DND-41 (cell line): ENCODE data around the gene NAIF1.

ENCODE experiments used
- ATAC-seq: fragments of 200-7000 bp; cut with Tn5 transposase; 3 replicates; pipeline ENCODE4 v1.9.1; 2021; ENCODE audit warnings: low read depth; ENCODE audit not compliant: insufficient read depth
- DNase-seq: peaks from one replicate; pipeline ENCODE4 v3.0.0-alpha.2; 2020
- H2AFZ ChIP-seq: 2 replicates; pipeline ENCODE4 v1.6.0; 2012; ENCODE audit warnings: low read depth, low read length
- H3K27ac ChIP-seq: 2 replicates; pipeline ENCODE4 v1.5.1; 2012; ENCODE audit warnings: low read length, inconsistent platforms
- H3K27me3 ChIP-seq: fragments of 200-600 bp; sonication (generic); 2 replicates; pipeline ENCODE4 v1.6.0; 2012; ENCODE audit warnings: low read length, mild to moderate bottlenecking, inconsistent platforms; ENCODE audit not compliant: insufficient read depth, poor library complexity
- H3K36me3 ChIP-seq: 2 replicates; pipeline ENCODE4 v1.5.1; 2012; ENCODE audit warnings: low read length, inconsistent platforms; ENCODE audit not compliant: insufficient read depth
- H3K4me1 ChIP-seq: 2 replicates; pipeline ENCODE4 v1.5.1; 2012; ENCODE audit warnings: mild to moderate bottlenecking, low read length; ENCODE audit not compliant: insufficient read depth
- H3K4me2 ChIP-seq: 2 replicates; pipeline ENCODE4 v1.6.0; 2012; ENCODE audit warnings: mild to moderate bottlenecking, moderate library complexity, low read length, inconsistent platforms; ENCODE audit not compliant: insufficient read depth
- H3K4me3 ChIP-seq, 2 experiments: fragments of 200-600 bp in 1 of 2; shearing (Covaris generic) in 1 of 2; 2 replicates each; pipeline ENCODE4 v1.5.1; 2012 to 2016; ENCODE audit warnings: inconsistent platforms in 2 of 2, low read length in 2 of 2, mild to moderate bottlenecking in 2 of 2, low read depth in 1 of 2, moderate library complexity in 1 of 2
- H3K79me2 ChIP-seq: 2 replicates; pipeline ENCODE4 v1.6.0; 2012; ENCODE audit warnings: low read length, inconsistent platforms; ENCODE audit not compliant: insufficient read depth
- H3K9ac ChIP-seq: 2 replicates; pipeline ENCODE4 v1.6.0; 2012; ENCODE audit warnings: low read depth, mild to moderate bottlenecking, inconsistent platforms, low read length, moderate library complexity
- H3K9me3 ChIP-seq: 2 replicates; pipeline ENCODE4 v1.5.1; 2012; ENCODE audit warnings: low read length, moderate library complexity, mild to moderate bottlenecking, inconsistent platforms; ENCODE audit not compliant: insufficient read depth, severe bottlenecking
- H4K20me1 ChIP-seq: 2 replicates; pipeline ENCODE4 v1.6.0; 2012; ENCODE audit warnings: low read length; ENCODE audit not compliant: insufficient read depth
- CTCF ChIP-seq: IDR thresholded peaks from 2 replicates; pipeline ENCODE4 v1.5.1; 2012; ENCODE audit warnings: borderline replicate concordance, low read length, moderate library complexity, mild to moderate bottlenecking; ENCODE audit not compliant: poor library complexity, severe bottlenecking; ENCODE audit errors: extremely low read depth
- EZH2 ChIP-seq: IDR thresholded peaks from 3 replicates; pipeline ENCODE4 v1.6.1; 2012; ENCODE audit warnings: borderline replicate concordance, low read depth, mild to moderate bottlenecking, moderate library complexity, low read length, inconsistent platforms; ENCODE audit not compliant: severe bottlenecking

The NAIF1 gene

DNA sequence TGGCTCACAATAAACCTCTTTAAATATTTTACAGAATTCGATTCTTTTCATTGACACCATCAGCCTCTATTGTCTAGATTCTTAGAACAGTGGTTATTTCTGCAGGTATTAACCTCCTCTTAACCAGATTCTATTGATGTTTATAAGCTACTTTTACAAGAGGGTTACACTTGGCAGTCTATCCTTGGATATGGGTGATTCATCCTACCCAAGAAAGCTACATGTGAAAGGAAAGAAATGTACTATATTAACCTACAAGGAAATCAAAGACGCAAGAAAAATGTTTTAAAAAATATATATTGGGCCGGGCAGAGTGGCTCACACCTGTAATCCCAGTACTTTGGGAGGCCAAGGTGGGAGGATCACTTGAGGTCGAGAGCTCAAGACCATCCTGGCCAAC is 17.6 kb upstream of the NAIF1 start:
- no peaks in the 10 kb centered on the region for H4K20me1 ChIP-seq
- H3K4me3 ChIP-seq: no peak overlapping the region
- H3K9ac ChIP-seq: no peak overlapping the region
- H3K4me1 ChIP-seq: no peaks in the 10 kb centered on the region
- H3K79me2 ChIP-seq: peaks cover 76% of the 10 kb centered on the region
- H3K9me3 ChIP-seq: no peaks in the 10 kb centered on the region
- no peak overlapping the region for H3K27ac ChIP-seq
- ATAC-seq (no peak), DNase-seq (no peak)
- no peaks in the 10 kb centered on the region for H3K27me3 ChIP-seq
- no peak overlapping the region for H2AFZ ChIP-seq
- H3K4me2 ChIP-seq: no peak overlapping the region
- H3K36me3 ChIP-seq: peaks cover 9% of the 10 kb centered on the region
- TF ChIP-seq CTCF: no peak
- TF ChIP-seq EZH2: no peak

DNA sequence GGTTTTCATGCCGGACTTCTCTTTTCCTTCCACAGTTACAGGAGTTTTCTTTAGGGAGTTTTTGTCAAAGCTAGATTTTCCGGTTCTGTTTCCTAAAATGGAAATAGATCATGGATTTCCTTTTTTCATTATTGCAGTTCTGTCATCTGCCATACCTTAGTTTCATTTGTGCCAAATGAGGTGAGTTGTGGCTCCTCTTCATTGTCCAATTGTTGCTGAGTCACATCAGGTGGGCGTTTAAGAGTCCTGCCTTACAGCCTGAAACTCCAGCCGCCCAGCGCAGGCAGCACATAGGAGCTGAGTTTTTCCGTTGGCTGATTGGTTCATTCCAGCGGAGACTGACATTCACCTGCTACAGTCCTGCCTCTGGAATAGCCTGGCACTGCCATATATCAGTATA is 15.0 kb upstream of the NAIF1 start:
- Histone ChIP-seq H3K4me2 (no peak overlapping the region), H3K9ac (no peak overlapping the region), H2AFZ (no peak overlapping the region), H4K20me1 (peaks cover 11% of the 10 kb centered on the region), H3K4me3 (no peak overlapping the region), H3K4me1 (no peaks in the 10 kb centered on the region), H3K36me3 (peaks cover 13% of the 10 kb centered on the region; the same call in 1 of the 2 replicates), H3K27ac (no peak overlapping the region), H3K9me3 (no peaks in the 10 kb centered on the region), H3K79me2 (peaks cover 71% of the 10 kb centered on the region), H3K27me3 (no peaks in the 10 kb centered on the region)
- DNase-seq (no peak), ATAC-seq (no peak)
- no peak for TF ChIP-seq EZH2
- TF ChIP-seq CTCF: no peak

DNA sequence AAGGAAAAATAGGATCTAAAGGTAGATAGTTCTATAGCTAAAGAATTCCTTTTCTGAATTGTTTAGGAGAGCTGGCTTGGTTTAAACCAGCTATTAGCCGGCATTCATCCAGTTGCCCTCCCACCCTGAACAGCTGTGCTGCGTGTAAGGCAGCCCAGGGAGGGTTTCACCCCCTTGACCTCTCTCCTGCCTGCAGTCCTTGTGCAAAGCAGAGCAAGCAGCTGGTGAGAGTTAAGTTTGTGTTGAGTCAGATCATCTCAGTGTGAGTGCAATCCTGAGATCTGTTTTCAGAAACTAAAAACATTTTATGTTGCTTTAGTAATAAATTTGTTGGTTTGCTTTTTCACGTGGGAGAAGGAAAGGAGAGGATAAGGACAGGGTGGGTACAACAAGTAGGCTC is 13.9 kb upstream of the NAIF1 start:
- Histone ChIP-seq H2AFZ (no peak overlapping the region), H3K4me3 (no peak overlapping the region), H3K27me3 (no peaks in the 10 kb centered on the region), H3K36me3 (peaks cover 17% of the 10 kb centered on the region), H4K20me1 (peaks cover 14% of the 10 kb centered on the region), H3K9me3 (no peaks in the 10 kb centered on the region), H3K9ac (no peak overlapping the region), H3K4me2 (no peak overlapping the region), H3K4me1 (no peaks in the 10 kb centered on the region), H3K79me2 (peaks cover 74% of the 10 kb centered on the region), H3K27ac (no peak overlapping the region)
- no peak for TF ChIP-seq EZH2
- no peak for TF ChIP-seq CTCF
- ATAC-seq (no peak), DNase-seq (no peak)

GRCh38 chr9:128080206-128080605 is 13.1 kb upstream of the NAIF1 start:
- H3K36me3 ChIP-seq: peaks cover 17% of the 10 kb centered on the region
- no peak overlapping the region for H2AFZ ChIP-seq
- DNase-seq (no peak), ATAC-seq (no peak)
- no peak overlapping the region for H3K27ac ChIP-seq
- H3K79me2 ChIP-seq: peaks cover 74% of the 10 kb centered on the region
- H3K4me2 ChIP-seq: no peak overlapping the region
- no peak overlapping the region for H3K9ac ChIP-seq
- peaks cover 14% of the 10 kb centered on the region for H4K20me1 ChIP-seq
- no peaks in the 10 kb centered on the region for H3K9me3 ChIP-seq
- H3K4me1 ChIP-seq: no peaks in the 10 kb centered on the region
- H3K4me3 ChIP-seq: no peak overlapping the region
- no peaks in the 10 kb centered on the region for H3K27me3 ChIP-seq
- TF ChIP-seq EZH2: no peak
- no peak for TF ChIP-seq CTCF
